RKO (cell line): Measurements from ENCODE around the gene IRF2BPL.

Source experiments
- DNase-seq: peaks from one replicate; pipeline ENCODE4 v3.0.0-alpha.2; 2016; ENCODE audit warnings: low spot score

The IRF2BPL gene

DNA sequence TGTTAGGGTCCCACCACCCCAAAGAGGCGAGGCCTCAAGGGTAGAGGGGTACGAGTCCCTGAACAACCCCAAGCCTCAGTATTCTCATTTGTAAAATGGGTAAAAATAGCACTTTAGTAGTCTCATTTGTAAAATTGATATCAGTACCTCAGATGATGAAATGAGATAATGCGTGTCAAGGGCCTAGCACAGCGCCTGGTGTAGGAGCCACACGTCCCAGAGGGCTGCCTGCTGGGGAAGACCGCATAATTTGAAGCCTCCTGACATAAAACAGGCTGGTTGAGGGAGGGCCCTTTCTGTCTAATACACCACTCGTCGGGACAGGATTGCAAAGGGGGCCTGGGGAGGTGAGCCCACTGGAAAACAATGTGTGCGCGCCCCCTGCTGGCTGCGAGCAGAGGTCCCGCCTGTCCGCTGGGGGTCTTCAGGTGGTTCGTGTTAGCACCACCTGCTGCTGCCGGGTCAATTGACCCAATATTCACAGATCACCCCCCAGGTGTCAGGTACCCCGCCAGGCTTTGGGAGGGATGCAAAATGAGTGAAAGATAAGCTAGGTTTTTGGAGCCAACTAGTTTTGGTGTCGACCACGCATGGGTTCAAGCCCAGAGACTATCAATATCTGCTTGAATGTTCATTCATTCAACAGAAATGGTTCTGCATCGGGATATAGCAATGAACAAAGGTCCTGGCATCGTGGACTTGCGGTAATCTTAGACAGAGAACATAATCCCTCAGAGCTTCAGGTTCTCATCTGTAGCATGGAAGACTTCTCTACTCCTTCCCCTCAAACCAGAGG is 24.7 kb upstream of the IRF2BPL start:
- DNase-seq: no peak

DNA sequence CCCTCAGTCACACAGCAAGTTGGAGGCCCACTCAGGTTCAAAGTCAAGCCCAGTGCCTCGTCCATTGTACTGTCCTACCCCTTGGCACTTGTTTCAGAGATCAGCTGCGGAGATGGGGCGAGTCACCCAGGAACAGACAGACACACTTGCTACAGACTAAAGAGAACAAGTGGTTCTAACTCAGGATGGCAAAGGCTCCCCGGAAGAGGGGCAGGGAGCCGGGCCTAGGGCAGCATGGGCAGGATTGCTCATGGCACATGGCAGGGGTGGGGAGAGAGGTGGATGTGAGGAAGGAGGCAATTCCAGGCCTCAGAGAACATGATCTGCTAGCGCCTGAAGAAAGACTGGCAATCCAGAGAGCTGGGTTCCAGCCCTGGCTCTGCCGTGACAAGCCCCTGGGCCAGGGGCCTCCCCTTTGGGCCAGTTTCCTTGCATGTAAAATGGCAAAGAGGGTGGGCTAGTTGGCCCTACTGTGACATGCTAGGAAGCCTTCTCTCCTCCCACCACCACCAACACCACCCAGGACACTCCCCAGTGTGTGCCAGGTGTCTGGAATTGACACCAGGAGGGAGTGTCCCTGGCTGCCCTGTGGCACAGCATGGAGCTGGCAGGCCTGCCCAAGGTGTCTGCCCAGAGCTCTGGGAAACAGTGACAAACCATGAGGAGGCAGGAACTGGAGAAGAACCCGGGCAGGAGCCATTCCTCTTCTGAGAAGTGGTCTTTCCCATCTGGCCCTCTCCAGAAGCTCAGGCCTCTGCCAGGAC is 24.0 kb upstream of the IRF2BPL start:
- DNase-seq: no peak

DNA sequence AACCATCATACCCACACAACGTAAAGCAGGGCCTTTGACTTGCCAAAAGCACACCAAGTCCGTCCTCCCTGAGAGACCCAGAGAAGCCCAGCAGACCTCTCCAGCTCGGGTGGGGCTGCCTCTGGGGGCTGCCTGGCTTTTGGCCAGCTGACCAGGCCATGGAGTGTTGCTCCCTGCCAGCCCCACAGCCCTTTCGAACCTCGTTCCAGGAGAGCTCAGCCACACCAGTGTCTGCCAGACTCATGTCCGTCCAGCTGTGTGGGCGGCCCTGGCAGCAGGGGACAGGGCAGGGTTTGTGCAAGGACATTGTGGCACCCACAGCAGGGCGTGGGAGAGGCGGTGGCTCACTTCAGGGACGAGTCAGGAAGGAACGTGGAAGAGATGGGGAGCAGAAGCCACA is 22.6 kb upstream of the IRF2BPL start:
- no peak for DNase-seq

DNA sequence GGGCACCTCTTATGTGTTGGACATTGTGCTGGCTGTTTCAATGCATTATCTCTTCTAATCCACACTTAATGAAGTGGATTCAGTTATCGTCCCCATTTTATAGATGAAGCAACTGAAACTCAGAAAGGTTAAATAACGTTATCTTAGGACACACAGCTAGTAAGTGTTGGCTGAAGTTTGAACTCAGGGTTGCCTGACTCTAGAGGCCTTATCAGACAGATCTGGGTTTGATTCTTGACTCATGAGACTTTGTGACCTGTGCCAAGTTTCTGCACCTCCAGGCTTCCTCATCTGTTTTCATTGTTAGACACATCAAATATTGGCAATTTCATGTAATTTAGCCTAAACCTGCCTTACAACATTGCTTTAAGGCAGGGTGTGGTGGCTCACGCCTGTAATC is 18.2 kb upstream of the IRF2BPL start:
- no peak for DNase-seq

DNA sequence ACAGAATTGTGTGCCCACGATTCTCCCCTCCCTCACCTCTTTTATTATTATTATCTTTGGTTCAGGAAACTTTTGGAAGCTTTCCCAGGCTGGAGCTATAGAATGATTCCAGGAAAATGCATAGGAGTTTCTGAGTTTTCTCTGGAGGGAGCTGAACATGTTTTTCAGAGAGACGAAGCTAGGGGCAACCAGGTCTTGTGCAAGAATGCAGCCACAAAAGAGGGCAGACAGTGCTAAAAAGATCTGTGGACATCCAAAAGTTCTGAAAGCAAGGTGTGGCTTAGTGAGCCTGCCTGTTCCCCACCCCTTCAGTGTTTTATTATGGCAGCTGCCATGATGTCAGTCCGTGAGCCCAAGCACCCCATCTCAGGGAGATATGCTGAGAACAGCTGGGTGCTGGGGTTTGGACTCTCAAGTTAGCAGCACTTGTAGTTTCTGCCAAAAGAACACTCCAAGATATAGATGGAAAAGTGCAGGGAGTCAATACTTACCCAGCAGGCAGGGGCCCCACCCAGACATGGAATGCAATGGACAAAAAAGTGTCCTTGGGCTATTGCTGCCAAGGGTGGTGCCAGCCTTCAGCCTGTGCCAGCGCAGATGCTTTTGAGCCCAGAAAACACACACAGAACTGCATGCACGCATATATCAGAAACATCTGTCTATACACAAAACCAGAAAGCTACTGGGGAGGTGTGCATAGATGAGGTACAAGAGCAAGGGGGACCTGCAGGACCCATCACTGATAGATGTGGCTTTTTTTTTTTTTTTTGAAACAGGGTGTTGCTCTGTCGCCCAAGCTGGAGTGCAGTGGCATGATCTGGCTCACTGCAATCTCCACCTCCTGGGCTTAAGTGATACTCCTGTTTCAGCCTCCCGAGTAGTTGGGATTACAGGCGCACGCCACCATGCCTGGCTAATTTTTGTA is 17.0 kb upstream of the IRF2BPL start:
- DNase-seq: no peak

DNA sequence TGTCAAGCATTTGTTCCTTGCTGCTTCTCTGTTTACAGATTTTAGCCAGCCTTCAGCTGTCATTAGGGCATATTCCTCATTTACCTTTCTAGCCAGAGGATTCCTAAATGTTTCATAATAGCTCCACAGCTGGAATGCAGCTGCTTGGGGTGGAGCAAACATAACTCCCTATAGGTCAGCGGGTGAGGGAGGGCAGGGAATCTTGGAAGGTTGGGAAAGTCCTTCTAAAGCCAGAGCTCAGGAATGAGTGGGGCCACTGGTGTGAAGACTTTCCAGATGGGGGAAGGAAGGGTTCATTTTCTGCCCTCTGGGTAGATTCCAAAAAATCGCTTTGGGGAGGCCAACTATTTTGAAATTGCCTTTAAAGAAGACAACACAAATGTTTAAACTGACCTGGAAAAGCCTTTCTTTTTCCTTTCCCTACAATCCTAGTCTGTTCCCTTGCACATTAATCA is 16.3 kb upstream of the IRF2BPL start:
- DNase-seq: no peak

DNA sequence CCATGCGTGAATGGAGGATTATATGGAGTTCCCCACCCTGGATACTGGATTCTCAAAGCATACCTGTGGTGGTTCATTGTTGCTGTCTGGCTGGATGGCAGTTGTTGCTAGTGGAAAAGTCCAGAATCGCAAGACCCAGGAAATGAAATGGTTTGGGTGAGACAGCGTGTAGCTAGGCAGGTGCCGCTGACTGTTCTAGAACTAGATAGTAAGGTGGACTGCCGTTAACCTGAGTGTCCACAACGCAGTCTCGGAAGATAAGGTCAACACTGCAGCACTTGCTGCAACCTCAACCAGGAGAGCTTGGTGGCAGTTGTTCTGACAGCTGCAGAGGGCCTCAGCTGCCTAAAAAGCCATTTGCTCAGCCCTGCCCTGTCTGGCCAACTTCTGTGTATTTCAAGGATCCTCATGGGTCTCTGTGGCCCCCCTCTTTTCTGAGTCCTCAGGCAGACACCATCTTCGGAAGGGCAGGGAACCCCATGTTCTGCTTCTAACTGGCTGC is 15.5 kb upstream of the IRF2BPL start:
- DNase-seq: no peak

DNA sequence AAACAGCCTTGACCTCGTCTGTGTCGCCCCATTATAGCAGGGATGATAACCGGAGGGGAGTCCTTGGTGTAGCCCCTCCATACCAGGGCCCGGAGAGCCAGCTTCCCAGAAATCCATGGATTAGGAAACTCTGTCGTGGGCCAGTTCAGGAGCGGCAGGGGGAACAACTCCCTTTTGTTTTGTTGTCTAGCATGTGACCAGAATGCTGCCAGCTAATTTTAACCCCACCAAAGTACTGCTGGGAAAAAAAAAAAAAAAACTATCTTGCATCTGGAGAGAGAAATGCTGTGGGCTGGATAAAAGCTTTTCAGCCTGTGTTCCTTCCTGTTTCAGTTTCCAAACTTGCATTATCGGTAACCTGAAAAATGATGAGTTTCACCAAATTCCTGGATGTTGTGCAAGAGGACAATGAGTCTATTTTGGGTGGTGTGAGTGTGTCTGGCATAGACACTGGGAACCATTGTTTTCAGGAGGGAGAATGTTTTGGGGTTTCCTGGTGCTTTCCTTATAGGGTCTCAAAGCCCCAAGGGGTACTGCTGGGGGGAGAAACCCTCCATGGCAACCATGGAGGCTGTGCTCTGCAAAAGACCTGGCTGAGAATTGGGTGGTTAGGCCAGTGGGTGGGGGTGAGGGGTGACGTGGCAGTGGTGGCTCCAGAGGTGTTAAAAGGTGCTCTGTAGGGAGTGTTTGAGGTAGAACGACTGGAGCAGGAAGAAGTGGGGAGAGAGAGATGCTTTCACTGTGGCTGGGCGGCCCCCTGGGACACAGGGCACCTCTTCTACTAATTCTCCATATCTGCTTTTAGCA is 14.9 kb upstream of the IRF2BPL start:
- no peak for DNase-seq

DNA sequence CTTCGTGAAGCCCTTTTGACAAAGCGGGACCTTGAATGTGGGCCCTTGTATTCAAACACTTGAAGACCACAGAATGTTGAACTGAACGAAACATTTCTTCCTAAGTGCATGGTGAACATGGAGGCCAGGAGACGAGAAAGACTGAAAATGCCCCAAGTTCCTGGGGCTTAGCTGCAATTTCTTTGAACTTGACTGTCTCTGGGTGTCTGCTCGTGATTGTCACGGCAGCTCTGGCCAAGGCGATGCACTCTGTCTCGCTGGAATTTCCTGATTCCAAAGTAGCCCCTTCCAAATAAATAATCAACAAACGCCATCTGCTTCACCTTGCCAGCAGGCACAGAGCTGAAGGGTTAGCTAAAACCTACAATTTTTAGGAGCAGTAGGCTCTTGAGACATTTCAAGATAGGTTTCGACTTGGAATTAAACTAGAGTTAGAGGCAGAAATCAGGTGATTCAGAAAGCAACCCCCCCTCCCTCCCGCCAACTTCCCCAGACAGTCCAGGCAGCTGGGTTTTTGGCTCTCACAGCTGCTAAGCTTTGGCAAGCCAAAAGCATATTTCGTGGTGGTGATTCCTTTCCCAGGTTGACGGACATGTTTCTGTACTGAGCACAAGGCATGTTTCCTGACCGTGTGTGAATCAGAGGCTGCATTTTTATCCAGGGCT is 13.5 kb upstream of the IRF2BPL start:
- DNase-seq: no peak

DNA sequence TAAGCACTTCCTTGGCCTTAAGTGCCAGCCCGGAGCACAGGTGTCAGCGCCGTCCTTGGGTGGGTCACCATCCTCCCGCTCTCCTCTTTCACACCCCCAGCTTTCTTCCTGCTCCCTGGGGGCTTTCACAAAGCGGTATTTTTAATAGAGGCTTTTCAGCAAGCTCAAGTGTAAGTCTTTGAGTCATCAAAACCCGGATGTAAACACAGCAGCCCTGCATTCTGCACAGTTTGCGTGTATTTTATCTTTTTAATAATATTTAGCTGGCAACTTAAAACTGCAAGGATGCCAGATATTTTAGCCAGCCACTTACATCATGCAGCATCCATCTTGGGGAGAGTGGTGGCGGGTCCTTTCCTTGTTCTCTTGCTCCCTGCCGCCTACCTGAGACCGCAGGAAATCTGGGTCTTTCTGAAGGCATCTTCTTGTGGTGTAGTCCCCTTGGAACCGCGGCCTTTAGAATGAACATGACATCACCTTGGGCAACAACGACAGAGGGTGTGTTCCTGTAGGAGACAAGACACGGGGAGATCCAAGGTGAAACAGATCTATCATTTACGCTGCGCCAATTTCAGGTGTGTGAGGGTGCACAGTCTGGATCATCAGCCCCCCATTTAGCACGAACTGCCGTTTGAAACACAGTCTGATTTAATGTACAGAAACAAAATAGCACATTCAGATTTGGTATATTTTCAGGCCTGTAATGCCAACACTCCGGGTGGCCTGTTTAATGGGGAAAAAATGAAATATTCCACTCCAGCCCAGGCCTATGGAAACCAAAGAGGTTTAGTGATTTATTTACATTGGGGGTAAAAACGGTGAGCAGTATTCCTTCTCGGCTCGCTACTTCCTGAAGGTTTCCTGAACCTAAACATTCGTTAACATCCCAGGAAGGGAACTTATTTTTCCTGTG is 12.5 kb upstream of the IRF2BPL start:
- peak; percentile 45 for DNase-seq

DNA sequence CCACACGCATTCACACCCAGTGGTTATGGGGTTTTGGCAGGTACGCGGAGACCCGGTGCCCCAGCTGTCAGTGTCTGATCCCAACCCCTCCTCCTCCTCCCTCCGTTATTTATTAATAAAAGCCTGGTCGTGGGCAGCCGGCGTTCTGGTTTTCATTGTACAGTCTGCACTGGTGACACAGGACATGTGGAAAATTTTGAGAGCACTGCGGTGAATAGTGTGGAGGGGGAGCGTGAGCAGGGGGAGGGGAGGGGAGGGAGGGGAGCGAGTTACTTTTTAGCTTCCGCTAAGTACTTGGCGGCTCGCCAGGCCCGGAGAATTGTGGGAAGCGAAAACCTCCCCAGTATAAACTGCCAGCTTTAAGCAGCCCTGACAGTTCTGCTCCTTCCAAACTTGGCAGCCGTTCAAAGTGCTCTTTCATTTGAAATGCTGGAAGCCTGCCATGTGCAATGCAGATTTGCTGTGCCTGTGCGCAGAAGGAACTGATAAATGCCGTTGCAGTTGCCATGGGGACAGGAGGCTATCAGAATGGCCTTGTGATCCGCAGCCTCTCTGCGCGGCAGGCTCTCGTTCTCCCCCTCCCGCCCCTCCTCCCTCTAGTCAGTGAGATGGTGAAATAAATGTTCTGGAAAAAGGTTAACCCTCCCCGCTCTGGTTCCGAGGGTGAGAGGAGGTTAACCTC is 11.7 kb upstream of the IRF2BPL start:
- DNase-seq: peak; percentile 94

DNA sequence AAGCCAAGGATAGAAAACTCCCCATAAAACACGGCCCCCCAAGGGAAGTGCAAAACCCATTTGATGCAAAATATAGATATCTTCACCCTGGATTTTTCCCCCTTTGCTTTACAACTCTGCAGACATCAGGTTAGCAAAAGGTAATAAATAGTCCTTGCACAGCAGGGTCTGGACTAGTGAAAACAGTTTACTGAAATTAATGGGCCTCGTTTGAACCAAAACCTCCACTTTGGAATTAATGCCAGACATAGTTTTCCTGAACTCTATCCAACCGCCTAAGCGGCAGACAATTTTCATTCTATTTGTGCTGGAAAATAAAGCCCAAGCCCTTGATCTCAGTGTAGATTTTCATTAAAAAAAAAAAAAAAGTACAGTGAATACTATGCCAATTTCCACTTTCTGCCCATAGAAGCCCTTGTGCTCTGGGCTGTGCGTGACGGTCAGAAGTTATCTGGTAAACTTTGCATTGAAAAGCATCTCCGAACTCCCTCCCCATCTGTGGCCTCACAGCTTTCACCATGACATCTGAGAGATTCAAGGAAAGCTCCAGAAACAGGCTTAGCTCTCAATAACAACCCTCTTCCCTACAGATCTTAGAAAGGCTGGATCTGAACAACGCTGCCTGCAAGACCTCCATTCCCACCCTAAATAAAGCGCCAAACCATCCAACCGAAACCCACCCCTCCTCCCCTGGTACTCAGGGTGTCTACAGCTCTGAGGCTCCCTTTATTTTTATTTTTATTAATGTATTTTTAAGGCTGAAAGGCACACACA is 11.0 kb upstream of the IRF2BPL start:
- DNase-seq: no peak

DNA sequence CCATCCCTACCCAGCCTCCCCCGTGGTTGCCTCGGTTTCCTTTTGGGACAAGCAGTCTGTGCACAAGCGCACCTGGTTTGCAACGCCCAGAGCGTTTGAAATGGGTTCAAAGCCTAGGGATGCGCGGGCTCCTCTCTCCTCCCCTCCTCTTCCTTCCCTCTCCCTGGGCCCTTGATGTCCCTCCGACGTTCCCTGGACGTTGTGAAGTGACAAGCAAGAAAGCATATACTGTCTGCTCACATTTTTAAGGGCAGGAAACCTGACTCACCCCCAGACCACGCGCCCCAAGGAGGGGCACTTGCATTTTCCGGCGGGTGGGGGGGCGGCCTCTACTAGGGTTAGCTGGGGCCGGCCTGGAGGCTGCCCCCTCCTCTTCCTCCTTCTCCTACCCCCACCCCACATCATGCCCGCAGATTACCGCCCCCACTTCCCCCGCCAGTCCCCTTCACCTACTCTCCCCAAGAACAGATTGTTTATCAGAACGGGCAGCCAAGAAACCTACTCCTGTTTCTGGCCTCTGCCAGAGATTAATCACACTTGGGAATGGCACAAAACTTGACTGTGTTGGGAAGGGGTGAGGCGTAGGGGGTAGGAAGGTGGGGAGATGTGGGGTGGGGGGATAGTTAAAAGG is 9.5 kb upstream of the IRF2BPL start:
- no peak for DNase-seq

DNA sequence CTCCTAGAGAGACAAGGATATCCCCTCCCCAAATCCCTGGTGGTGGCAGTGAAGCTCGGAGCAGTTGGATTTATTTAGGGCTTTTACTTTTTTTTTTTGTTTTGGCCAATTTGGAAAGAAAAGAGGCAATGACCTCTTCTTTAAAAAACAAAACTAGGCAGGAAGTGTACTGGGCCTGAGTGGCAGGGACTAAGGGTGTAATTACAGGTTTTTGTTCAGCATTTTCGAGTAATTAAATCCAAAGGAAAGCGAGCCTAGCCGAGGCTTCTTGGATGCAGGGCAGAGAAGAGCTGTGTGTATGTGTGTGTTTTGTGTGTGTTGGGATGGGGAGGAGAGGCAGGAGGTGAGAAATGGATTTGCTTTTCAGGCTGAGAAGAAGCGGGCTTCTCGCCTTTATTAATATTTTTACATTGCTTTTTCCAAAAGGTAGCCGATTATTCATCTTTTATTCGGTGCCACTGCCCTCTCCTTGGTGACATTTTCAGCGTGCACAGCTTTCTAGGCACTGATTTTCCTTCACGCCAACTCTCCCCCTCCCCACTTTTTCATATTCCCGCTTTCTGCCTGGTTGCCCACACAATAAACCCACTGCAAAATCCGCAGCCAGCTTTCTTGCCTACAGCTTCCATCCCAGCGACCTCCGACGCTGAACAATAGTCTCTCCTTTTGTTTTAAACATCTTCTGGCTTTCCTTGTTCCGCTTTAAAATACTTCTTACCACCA is 8.9 kb upstream of the IRF2BPL start:
- no peak for DNase-seq

DNA sequence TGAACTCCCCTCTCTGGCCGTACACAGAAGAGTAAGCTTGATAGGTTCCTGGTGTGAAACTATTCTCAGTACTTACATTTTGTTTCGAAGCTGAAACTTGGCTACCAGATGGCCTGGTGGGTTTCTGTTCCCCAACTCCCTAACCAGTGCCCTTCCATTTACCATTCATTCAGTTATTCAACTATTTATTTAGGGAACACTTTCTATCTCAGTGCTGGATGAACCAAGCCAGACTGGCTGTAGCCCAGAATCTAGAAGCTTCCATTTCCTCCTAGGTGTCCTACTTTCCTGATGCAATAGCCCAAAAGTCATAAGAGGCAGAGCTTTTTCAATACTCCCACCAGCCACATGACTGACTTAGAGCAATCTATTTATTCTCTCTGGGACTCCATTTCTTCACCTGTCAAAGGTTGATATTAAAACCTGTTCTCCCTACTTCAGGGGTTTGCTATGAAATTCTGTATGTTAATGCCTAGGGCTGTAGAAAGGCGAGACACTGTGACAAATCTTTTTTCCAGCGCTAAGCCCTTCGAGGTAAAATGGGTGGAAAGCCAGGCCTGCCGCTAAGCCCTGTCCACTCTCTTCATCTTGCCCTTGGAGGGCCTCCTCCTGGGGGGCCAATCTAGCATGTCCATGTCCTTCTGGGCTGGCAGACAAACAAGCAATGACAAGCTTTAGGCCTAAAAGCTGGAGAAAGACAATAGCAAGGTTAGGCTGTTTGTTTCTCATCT is 8.1 kb upstream of the IRF2BPL start:
- no peak for DNase-seq

DNA sequence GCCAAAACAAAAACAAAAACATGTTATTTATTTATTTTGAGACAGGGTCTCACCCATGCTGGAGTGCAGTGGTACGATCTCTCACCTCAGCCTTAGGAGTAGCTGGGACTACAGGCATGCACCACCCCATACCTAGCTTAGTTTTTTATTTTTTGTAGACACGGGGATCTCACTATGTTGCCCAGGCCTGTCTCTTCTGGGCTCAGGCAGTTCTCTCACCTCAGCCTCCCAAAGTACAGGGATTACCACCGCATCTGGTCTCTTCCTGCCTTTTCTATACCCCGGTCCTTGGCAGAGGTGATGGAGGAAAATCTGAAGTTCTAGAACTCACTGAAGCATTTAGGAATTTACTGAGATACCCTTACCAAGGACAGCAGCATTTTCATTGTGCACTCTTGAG is 6.8 kb upstream of the IRF2BPL start:
- no peak for DNase-seq
